ENCODE data around the gene RTN4RL1. TPM values are rescaled to one million over a fixed set of nuclear protein-coding genes. Genes with fewer than 3 reads are reported as not detected.

RTN4RL1 gene
- total and polyA plus RNA-seq, 2 donors from 2014 or later, result 2.0 to 10.7 TPM

- Histone ChIP-seq H3K27me3 (ENCODE audit: control insufficient read depth, insufficient read depth, low read length) (no peaks in the 10 kb centered on the region), H3K27ac (ENCODE audit: low read depth in 2 of 2, low read length in 2 of 2) (peak overlapping the region in 1 of 2 donors; percentile 82), H3K9ac (ENCODE audit: low read length in 3 of 3) (peak overlapping the region in 1 of 3 donors; percentile 97), H3K9me3 (ENCODE audit: control insufficient read depth in 2 of 3, insufficient read depth in 1 of 3, low read length in 3 of 3) (no peaks in the 10 kb centered on the region), H3K36me3 (ENCODE audit: control insufficient read depth in 2 of 3, insufficient read depth in 3 of 3, low read length in 3 of 3) (peaks cover 8 to 35% (median 11%) of the 10 kb centered on the region in 3 donors), H3K4me3 (ENCODE audit: low read length in 3 of 3) (no peak overlapping the region), H3K4me1 (ENCODE audit: control insufficient read depth in 2 of 3, insufficient read depth in 2 of 3, low read depth in 1 of 3, low read length in 3 of 3) (peaks cover 0 to 17% (median 15%) of the 10 kb centered on the region in 3 donors)
- intact Hi-C loops (cut with DNase I), result loop anchor here (5.0 kb wide), 1 partner anchor 133 kb away; no protein-coding TSS in a partner anchor
- peak in 1 of 5 donors; percentile 2 for DNase-seq
- no peak for FAIRE-seq
- TF ChIP-seq CTCF (IDR thresholded peaks at IDR 0.05; ENCODE audit: borderline replicate concordance, extremely low read depth, insufficient read depth), result no peak
Observed at GRCh38 chr17:2040219-2040827, 15.2 kb upstream of the RTN4RL1 start.

GRCh38 chr17:2037155-2037554 is 12.0 kb upstream of the RTN4RL1 start:
- intact Hi-C loops (cut with DNase I), result no loop called here
- no peak overlapping the region for H3K27ac ChIP-seq (ENCODE audit: low read depth in 2 of 2, low read length in 2 of 2)
- no peak overlapping the region for H3K4me3 ChIP-seq (ENCODE audit: low read length in 3 of 3)
- H3K9ac ChIP-seq (ENCODE audit: low read length in 3 of 3), result no peak overlapping the region
- DNase-seq (peak in 1 of 5 donors; percentile 52), FAIRE-seq (no peak)
- H3K4me1 ChIP-seq (ENCODE audit: control insufficient read depth in 2 of 3, insufficient read depth in 2 of 3, low read depth in 1 of 3, low read length in 3 of 3), result peaks cover 0 to 10% (median 8%) of the 10 kb centered on the region in 3 donors
- TF ChIP-seq CTCF (IDR thresholded peaks at IDR 0.05; ENCODE audit: borderline replicate concordance, extremely low read depth, insufficient read depth), result no peak
- peaks cover 2 to 36% (median 14%) of the 10 kb centered on the region in 3 donors for H3K36me3 ChIP-seq (ENCODE audit: control insufficient read depth in 2 of 3, insufficient read depth in 3 of 3, low read length in 3 of 3)
- H3K9me3 ChIP-seq (ENCODE audit: control insufficient read depth in 2 of 3, insufficient read depth in 1 of 3, low read length in 3 of 3), result no peaks in the 10 kb centered on the region
- H3K27me3 ChIP-seq (ENCODE audit: control insufficient read depth, insufficient read depth, low read length), result no peaks in the 10 kb centered on the region

- no peaks in the 10 kb centered on the region for H3K9me3 ChIP-seq (ENCODE audit: control insufficient read depth in 2 of 3, insufficient read depth in 1 of 3, low read length in 3 of 3)
- TF ChIP-seq CTCF (IDR thresholded peaks at IDR 0.05; ENCODE audit: borderline replicate concordance, extremely low read depth, insufficient read depth), result no peak
- peaks cover 0 to 7% (median 5%) of the 10 kb centered on the region in 3 donors for H3K4me1 ChIP-seq (ENCODE audit: control insufficient read depth in 2 of 3, insufficient read depth in 2 of 3, low read depth in 1 of 3, low read length in 3 of 3)
- intact Hi-C loops (cut with DNase I), result no loop called here
- no peak overlapping the region for H3K9ac ChIP-seq (ENCODE audit: low read length in 3 of 3)
- no peaks in the 10 kb centered on the region for H3K27me3 ChIP-seq (ENCODE audit: control insufficient read depth, insufficient read depth, low read length)
- DNase-seq, result peak in 1 of 5 donors; percentile 53
- H3K36me3 ChIP-seq (ENCODE audit: control insufficient read depth in 2 of 3, insufficient read depth in 3 of 3, low read length in 3 of 3), result peaks cover 2 to 36% (median 14%) of the 10 kb centered on the region in 3 donors
- H3K27ac ChIP-seq (ENCODE audit: low read depth in 2 of 2, low read length in 2 of 2), result no peak overlapping the region
- H3K4me3 ChIP-seq (ENCODE audit: low read length in 3 of 3), result no peak overlapping the region
- FAIRE-seq, result no peak
Observed at GRCh38 chr17:2035541-2036488, 10.7 kb upstream of the RTN4RL1 start.
